Thoracic aorta (tissue), 2 donors: ENCODE results near the gene PLK5. TPM values are rescaled to one million over a fixed set of nuclear protein-coding genes. Genes with fewer than 3 reads are reported as not detected.

Experiments used
- ATAC-seq: fragments of 150-250 bp; one replicate; pipeline ENCODE4 v1.8.0; 2017; ENCODE audit warnings: low read depth; ENCODE audit not compliant: insufficient number of reproducible peaks, low FRiP score
- DNase-seq: peaks from one replicate; pipeline ENCODE4 v3.0.0-alpha.2; 2020; ENCODE audit warnings: low spot score
- H3K27ac ChIP-seq, 2 donors: fragments of 200-600 bp; sonication (generic); 1 replicate in 1 of 2; 2 replicates in 1 of 2; pipeline ENCODE4 v1.5.1; 2016; ENCODE audit warnings: mild to moderate bottlenecking in 2 of 2, moderate library complexity in 2 of 2
- H3K27me3 ChIP-seq: fragments of 200-600 bp; sonication (generic); replicated peaks from 2 replicates; pipeline ENCODE4 v1.6.0; 2016; ENCODE audit warnings: mild to moderate bottlenecking; ENCODE audit not compliant: insufficient read depth
- H3K36me3 ChIP-seq: fragments of 200-600 bp; sonication (generic); one replicate; pipeline ENCODE4 v1.5.1; 2016
- H3K4me1 ChIP-seq, 2 donors: fragments of 200-600 bp; sonication (generic); 1 replicate in 1 of 2; 2 replicates in 1 of 2; pipeline versions ENCODE4 v1.5.1 to v1.6.0; 2016; ENCODE audit warnings: low read depth in 2 of 2, mild to moderate bottlenecking in 1 of 2; ENCODE audit not compliant: control insufficient read depth in 1 of 2
- H3K4me3 ChIP-seq: fragments of 200-600 bp; sonication (generic); 2 replicates; pipeline ENCODE4 v1.5.1; 2016; ENCODE audit warnings: mild to moderate bottlenecking
- H3K9me3 ChIP-seq: fragments of 200-600 bp; sonication (generic); 2 replicates; pipeline ENCODE4 v1.5.1; 2016
- total RNA-seq, 2 donors: library from RNA; depleted of rRNA; stranded (reverse); fragments of >200 nt; gene quantifications; one replicate each; pipeline versions ENCODE4 v1.1.0 to v1.2.3, GENCODE V29; 2016
- TF ChIP-seq, protein P1 (sequence below): fragments of 200-600 bp; sonication (generic); IDR thresholded peaks from one replicate; pipeline ENCODE4 v1.5.1; 2019; ENCODE audit warnings: antibody characterized with exemption

Gene PLK5
- total RNA-seq, 2 donors from 2014 or later = not detected

DNA sequence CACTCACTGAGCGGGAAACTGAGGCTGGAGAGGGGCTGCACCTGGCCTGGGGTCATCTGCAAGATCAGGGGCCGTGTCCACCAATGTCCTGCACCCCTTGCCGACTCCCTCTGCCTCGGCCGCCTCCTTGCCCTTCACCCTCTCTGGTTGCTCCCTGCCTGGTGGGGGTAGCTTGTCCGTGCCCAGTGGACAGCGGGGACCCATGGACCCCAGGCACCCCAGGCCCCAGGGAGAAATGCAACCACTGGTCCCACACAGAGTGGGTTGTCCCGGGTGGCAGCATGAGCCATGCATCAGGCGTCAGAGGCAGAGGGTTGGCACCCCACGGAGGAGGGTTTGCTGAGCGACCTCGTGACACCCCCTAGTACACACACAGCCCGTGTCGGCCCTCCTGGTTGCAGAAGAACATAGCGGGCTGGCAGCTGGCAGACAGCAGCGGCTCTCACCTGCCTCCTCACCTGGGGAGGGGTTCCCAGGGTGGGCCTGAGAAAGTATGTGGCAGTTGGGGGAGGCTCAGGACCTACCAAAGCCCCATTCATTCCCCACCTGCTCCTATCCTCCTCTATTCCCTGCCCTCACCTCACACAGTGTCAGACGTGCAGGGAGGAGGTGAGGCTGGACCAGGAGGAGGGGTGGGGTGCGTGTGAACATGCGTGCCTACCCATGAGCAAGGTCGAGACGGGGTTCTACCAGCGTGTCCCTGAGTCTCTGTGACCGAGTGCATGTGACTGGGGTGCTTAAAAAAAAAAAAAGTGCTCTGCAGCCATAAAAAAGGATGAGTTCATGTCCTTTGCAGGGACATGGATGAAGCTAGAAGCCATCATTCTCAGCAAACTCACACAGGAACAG lies 19.7 kb upstream of the PLK5 start:
- Histone ChIP-seq H3K27ac (no peak overlapping the region), H3K9me3 (no peaks in the 10 kb centered on the region), H3K4me1 (peaks cover 3 to 13% of the 10 kb centered on the region in 2 donors), H3K27me3 (no peaks in the 10 kb centered on the region), H3K4me3 (no peak overlapping the region), H3K36me3 (no peaks in the 10 kb centered on the region)
- DNase-seq (no peak), ATAC-seq (no peak)
- TF ChIP-seq, protein P1, sequence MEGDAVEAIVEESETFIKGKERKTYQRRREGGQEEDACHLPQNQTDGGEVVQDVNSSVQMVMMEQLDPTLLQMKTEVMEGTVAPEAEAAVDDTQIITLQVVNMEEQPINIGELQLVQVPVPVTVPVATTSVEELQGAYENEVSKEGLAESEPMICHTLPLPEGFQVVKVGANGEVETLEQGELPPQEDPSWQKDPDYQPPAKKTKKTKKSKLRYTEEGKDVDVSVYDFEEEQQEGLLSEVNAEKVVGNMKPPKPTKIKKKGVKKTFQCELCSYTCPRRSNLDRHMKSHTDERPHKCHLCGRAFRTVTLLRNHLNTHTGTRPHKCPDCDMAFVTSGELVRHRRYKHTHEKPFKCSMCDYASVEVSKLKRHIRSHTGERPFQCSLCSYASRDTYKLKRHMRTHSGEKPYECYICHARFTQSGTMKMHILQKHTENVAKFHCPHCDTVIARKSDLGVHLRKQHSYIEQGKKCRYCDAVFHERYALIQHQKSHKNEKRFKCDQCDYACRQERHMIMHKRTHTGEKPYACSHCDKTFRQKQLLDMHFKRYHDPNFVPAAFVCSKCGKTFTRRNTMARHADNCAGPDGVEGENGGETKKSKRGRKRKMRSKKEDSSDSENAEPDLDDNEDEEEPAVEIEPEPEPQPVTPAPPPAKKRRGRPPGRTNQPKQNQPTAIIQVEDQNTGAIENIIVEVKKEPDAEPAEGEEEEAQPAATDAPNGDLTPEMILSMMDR = no peak

- Histone ChIP-seq H3K4me1 (peaks cover 3 to 13% of the 10 kb centered on the region in 2 donors), H3K36me3 (no peaks in the 10 kb centered on the region), H3K27ac (no peak overlapping the region), H3K27me3 (no peaks in the 10 kb centered on the region), H3K9me3 (no peaks in the 10 kb centered on the region), H3K4me3 (no peak overlapping the region)
- no peak for DNase-seq
- TF ChIP-seq, protein P1 = no peak
- no peak for ATAC-seq
Observed at GRCh38 chr19:1505012-1505411, 18.9 kb upstream of the PLK5 start.

- no peak for ATAC-seq
Observed at GRCh38 chr19:1505991-1506881, 17.6 kb upstream of the PLK5 start.

DNA sequence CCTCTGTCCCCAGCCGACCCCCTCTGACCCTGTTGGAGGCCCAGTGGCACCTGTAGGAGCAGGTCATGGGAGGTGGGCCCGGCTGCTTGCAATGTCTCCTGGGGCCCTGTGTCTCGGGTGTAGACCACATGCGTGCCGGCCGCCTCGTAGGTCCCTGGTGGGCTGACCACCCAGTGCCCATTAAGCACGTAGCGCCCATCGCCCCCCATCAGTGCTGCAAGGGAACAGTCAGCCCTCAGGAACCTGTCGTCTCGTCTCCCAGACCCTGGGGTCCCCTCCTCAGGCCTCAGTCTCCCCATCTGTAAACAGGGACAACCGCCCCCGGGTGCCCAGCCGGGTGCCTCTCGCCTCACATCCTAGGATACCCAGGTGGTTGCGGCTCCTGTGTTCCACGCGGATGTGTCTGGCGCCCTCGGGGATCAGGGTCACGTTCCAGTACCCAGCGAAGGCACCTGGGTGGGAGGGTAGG lies 16.7 kb upstream of the PLK5 start:
- peak overlapping the region in 1 of 2 donors; percentile 68 for H3K27ac ChIP-seq
- no peak for ATAC-seq
- no peaks in the 10 kb centered on the region for H3K9me3 ChIP-seq
- peak overlapping the region; percentile 75 for H3K4me3 ChIP-seq
- H3K27me3 ChIP-seq = no peaks in the 10 kb centered on the region
- no peaks in the 10 kb centered on the region for H3K36me3 ChIP-seq
- peaks cover 3 to 19% of the 10 kb centered on the region in 2 donors for H3K4me1 ChIP-seq
- TF ChIP-seq, protein P1 = no peak
- no peak for DNase-seq

More at GRCh38 chr19:1505991-1506881, 17.6 kb upstream of the PLK5 start:
- Histone ChIP-seq H3K27me3 (no peaks in the 10 kb centered on the region), H3K9me3 (no peaks in the 10 kb centered on the region), H3K4me1 (peaks cover 3 to 13% of the 10 kb centered on the region in 2 donors), H3K4me3 (no peak overlapping the region), H3K27ac (no peak overlapping the region), H3K36me3 (no peaks in the 10 kb centered on the region)
- no peak for DNase-seq
- TF ChIP-seq, protein P1 = no peak
